ENCODE results near the gene ARPC2.

GRCh38 chr2:218256612-218257350, 39.8 kb downstream of the ARPC2 start:
- TF ChIP-seq CTCF (optimal IDR thresholded peaks at IDR 0.05 in 1 of 3, IDR thresholded peaks at IDR 0.05 in 1 of 3, conservative IDR thresholded peaks at IDR 0.05 in 1 of 3; ENCODE audit: extremely low read depth in 1 of 3, insufficient read depth in 2 of 3, low read length in 3 of 3) (no peak), EZH2 (IDR thresholded peaks at IDR 0.05; ENCODE audit: low read length) (no peak)

Measured in keratinocyte (primary cell).